Suppressor macrophage (primary cell): Measurements from ENCODE around the gene FBXO9.

Experiments used
- DNase-seq, 4 experiments: peaks; one replicate each; pipeline ENCODE4 v3.0.0-alpha.2; 2020 to 2022
- total RNA-seq, 17 experiments: gene quantifications; one replicate each; lab custom pipeline; 2026; ENCODE audit warnings: mixed read lengths in 6 of 17, inconsistent platforms in 3 of 17; lab: John Stamatoyannopoulos, UW

Gene FBXO9
- 17.8 to 48.5 (median 35.9) reads per million in 17 experiments for total RNA-seq

DNA sequence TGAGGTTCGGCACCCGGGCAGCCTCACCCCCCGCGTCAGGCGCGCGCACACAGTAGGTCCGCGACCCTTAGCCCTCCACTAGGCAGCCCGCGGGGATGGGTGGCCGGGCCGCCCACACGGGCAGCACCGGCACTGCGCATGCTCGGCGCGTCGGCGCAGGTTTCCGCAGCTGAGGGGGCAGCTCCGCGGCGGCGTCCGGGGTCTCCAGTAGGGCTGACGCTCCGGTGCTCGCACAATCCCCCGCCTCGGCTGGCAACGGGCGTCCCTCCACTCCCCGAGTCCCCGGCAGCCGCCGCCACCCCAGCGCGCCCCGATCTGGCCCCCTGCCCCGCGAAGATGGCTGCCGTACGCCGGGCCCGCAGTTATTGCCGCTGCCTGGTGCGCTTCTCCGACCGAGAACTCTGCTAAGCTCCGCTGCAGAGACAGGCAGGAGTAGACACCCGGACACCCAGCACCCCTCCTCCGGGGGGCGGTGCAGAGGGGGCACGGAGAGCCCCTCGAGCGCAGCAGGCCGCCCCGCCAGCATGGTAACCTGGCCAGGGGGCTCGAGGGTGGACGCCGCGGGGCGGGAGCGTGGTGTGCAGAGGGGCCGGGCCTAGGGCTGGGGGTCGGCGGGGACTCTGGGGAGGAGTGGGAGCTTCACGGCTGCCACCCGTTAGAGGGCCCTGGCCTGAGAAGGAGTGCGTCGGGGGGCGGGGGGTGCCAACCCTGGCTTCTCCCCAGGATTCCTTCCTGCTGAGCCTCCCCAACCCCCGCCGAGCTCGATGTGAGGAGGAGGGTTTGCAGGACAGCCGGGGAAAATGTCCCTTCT, at the start of gene FBXO9:
TSS of gene FBXO9 (plus strand) at position 139 of the 811 bp plus-strand sequence. CDS start at position 525, 386 bp downstream.
- DNase-seq: peak; percentile 73 to 89 (median 80)

DNA sequence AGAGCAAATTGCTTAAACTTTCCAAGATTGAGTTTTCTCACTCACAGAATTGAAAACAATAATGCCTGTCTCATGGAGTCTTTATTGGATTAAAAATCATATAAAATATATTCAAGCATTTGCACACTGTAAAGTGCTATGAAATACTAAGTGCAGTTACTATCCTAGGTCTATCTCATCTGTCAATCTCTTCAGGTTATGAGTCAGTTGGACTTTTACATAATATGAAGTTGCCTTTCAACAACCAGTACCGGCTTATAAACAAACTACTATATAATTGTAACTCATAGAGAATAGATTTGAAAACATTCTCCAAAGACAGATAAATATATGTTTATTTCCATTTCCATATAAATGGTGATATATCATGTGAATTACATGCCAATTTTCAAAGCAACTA, 49.7 kb upstream of the FBXO9 start:
- no peak for DNase-seq

DNA sequence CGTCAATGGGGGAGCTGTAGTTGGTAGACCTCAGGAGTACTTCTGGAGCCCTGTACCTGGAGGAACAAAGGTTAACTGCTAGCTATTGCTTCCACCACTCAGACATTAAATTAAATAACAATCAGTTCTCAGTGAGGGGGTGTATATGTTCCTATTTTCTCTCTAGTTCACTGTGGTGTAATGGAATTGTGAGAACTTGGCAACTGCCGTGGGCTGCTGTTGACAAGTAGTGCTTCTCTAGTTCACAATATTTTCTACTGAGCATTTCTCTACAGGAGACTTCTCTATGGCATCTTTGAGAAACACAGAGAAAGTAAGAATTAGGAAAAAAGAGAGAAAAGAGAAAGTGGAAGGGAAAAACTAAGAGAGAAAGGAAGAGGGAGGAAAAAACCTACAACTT, 46.8 kb upstream of the FBXO9 start:
- DNase-seq: peak; percentile 40 to 63 (median 51)

DNA sequence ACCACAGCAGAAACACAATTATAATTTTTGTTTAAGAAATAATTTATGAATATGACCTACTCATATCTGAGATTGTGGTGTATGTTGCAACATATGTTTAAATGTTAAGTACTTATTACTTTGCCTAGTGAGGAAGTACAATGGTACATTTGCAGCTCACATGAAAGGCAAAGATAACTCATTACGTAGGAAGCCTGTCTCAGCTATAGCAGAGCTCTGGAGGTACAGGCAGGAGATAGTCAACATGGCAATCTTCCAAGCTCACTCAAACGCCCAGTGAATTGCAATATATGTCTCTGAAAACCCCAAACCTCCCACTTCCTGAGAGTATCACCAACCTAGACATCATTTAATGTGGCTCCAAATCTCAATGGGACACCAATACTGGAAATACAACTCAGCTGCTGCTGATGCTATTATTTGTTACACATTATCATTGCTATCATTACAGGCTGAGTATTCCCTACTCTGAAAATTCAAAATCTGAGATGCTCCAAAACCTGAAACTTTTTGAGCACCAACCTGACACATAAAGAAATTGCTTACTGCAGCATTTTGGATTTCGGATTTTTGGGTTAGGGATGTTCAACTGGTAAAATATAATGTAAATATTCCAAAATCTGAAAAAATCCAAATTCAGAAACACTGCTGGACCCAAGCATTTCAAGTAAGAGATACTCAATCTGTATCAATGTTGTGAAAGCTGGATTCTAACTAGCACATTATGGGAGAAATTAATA, 45.0 kb upstream of the FBXO9 start:
- DNase-seq: peak; percentile 29 to 77 (median 48)

DNA sequence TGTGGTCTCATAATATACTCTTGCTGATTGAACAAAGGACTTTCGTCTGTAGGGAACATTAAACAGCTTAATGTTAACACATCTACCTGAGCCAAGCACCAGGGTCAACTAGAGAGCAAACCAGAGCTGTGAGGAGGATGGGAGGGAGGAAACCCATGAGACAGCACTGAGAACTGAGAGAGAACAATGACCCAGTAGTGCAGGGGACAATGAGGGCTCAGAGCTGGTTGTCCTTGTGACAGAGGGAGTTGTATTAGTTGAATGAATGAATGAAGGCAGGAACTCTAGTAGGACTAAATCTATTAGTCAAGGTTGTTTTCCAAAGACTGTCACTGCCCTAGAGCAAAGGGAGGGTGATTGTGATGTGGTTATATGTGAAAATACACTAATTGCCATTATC, 41.9 kb upstream of the FBXO9 start:
- DNase-seq: no peak

DNA sequence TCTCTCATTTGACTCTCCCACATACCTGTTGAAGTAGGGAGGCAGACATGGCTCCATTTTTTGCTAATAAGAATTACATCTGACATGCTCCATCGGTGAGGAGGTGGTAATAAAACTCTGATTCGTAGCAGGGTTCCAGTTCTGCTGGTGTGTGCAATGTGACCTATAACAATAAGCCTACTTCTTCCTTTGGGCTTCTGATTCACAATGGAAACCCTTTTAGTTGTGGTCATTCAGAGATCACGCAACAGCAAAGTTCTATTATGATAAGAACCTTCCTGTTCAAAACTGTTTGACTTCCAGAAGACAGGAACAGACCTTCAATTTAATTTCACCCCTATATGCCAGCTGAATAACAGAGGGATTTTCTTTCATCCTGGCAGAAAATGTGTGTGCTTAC, 38.7 kb upstream of the FBXO9 start:
- DNase-seq: peak in 1 of 4 experiments; percentile 13

DNA sequence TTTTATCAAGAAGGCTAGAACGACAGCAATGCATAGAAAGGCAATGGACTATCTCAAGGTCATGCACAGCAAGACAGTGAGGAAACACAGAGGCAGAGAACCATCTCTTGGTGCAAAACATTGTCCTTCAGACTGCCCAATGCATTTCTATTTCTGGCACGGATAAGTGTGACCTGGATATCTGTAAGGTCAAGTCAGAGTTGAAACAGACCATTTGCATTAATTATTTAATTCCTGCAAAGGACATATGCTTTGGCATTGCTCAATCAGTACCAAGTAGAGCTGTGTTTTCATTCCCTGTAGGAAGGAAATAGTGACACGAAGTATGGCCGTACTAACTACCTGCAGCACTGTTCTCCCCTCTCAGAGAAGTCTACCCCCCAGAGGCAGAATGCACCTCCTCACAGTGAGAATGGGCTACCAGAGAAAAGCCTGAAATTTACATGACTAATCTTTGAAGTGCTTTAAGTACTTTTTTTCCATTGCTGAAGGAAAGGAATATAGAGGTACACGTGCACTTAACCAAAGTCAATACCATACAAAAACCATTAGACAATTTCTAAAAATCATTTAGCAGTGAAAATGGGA, 38.0 kb upstream of the FBXO9 start:
- DNase-seq: no peak

DNA sequence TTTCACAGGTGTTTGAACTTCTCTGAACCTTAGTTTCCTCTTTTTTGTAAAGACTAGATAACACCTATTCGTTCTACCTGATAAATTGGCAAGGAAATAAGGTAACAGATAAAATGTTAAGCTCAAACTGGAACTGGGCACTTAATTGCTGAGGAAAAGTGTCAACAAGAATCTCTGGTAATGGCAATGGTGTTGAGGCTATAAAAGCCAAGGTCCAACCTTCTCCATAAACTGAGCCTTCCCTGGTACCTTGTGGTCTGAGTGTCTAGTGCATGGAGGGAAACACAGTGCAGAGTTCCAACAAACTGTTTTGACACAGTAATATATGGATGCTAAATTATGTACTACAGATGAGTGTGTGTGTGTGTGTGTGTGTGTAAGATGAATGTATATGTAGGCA, 36.7 kb upstream of the FBXO9 start:
- DNase-seq: no peak

DNA sequence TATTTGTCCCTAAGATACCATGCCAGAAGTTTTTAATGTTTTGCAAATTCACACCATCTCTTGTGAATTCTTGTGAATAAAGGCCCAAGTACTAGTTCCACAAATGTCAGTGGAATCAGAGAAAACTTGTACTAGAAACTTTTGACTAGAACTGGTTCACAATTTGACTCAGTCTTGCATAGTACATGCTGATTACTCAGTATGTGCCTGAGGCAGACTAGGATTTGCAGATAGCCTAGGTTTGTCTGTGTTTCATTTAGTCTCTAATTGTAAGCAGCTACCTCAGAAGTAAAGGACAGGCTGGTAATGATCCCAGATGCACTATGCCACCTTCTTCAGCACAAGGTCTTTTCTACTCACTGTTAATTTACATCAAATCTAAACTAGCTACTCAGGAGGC, 35.9 kb upstream of the FBXO9 start:
- DNase-seq: no peak

DNA sequence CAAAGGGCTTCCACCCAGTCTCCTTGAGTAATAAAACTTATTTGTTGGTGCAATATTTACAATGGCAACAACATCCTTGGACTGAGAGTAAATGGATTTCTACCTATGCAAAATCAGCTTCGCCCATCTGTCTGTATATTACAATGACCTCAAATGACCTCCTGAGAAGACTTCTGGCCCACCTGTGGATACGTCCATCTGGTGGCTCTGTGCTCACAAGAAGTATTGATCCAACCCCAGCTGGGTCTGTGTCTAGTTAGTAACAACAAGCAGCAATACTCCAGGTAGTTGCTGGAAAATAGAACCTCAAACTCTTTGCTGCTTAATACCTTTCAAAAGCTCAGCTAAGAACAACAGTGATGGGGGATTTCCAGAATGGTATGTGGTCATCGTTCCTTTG, 35.4 kb upstream of the FBXO9 start:
- DNase-seq: no peak

DNA sequence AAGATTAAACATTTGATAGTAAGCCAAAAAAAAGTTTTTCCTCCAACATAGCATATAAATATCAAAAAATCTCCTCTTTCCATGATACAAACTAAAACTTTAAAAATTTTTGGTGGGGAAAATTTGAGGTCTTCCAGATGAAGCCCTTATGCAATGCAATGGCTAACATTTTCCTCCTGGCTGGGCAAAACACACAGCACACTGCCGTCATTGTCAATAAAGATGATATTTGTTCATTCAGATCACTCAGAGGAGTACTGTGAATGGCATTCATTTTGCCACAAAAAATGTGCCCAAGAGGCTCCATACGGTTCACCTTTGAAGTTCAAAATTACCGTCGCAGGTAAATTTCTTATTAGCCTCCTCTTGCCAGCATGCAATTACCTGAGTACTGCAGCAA, 33.9 kb upstream of the FBXO9 start:
- DNase-seq: no peak

DNA sequence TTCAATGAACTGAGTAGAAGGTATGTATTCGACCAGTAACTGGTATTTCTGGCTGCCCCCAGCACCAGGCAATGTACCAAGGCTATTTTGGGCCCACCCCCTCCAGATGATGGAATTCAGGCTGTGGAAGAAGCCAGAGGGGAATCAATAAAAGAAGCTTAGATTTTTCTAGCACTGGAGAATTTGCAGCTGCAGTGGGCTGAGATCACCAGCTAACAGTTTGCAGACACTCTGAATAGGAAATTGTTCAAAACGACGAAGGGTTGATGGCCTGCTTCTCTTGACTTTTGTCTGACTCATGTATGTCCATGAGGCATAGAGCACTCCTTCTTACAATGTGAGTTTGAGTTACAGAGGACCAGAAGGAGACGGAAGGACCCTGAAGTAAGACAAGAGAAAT, 32.4 kb upstream of the FBXO9 start:
- no peak for DNase-seq

DNA sequence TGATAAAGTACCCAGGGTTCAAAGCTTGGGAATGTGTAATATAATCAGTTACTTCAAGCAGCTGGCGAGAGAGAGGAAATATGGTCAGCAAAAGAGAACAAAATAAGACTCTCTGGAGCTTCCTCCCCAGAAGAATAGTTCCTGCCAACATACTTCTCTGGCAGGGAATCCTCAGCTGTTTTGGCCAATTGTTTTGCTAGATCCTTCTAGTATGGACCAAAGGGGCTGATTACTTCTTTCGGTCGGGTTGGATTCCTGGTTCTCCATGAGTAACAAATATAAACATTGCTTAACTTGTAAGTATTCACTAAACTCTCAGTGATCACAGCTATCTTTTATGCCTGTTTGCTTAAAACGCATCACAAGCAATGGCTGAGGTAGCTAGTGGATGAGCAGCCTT, 31.4 kb upstream of the FBXO9 start:
- DNase-seq: no peak

DNA sequence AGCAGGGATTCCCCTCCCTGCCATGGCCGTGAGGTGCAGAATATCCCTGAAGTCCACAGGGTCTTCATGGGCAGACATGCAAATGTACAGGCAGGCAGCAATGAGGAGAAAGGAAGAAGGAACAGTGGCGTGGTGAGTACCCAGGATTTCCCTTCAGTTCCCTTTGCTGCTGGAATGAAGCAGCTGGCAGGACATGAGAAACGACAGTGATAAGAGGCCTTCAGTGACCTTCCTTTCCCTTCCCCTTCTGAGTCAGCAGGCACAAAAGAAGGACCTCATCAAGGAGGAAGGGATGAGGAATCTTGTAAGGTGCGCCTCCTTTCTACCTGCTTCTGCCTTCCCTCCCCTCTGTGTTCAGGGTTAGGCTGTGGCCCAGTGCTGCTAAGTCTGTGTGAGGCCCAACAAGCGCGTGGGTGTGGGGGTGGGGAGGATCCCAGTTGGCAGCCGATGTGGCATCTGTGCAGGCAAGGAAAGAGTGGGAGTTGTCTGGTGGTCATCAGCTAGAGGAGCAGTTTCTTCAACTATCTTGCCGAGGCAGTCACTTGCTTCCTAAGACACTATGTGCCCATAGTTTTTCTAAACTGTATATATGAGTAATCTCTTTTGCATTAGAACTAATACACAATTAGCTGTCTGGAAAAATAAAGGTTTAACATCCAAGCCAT, 29.5 kb upstream of the FBXO9 start:
- peak in 2 of 4 experiments; percentile 13 to 22 for DNase-seq

DNA sequence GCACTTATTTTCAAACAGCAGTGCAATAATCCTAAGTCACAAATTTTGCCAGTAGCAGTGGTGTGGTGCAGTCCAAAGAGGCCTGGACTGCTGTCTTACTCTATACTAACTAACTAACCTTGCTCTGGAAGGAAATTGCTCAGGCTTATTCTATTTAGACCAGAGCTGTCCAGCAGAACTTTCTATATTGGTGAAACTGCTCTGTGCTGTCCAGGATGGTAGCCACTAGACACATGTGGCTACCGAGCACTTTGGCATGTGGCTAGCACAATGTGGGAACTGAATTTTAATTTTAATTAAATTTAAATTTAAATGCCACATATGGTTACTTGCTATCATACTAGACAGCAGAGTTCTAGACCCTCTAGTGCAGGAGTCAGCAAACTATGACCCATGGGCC, 27.1 kb upstream of the FBXO9 start:
- no peak for DNase-seq

DNA sequence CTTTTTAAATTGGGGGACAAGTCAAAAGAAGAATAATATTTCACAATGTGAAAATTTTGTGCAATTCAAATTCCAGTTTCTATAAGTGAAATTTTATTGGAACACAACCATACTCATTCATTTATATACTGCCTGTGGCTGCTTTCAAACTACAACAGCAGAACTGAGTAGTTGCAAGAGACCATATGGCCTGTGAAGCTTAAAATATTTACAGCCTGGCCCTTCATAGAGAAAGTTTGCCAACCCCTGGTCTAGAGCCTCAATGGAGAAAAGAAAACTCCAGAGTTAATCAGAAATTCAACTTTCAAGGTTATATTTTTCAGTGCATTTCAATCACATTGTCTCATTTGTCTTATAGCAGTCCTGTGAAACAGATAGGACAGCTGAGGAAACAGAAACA, 26.6 kb upstream of the FBXO9 start:
- no peak for DNase-seq

DNA sequence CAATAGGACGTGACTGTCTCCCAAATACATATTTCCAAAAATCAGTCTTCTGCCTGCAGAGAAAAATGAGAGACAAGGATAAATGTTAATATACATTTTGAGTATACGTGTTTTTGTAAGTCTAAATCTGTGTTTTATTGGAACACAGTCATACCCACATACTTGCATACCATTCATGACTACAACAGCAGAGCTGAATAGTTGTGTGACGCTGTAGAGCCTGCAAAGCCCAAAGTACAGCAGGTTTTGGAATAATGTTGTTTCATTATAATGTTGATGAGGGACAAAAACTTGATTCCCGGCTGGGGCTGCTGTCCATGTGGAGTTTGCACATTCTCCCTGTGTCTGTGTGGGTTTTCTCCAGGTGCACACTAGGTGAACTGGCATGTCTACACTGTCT, 23.8 kb upstream of the FBXO9 start:
- no peak for DNase-seq

DNA sequence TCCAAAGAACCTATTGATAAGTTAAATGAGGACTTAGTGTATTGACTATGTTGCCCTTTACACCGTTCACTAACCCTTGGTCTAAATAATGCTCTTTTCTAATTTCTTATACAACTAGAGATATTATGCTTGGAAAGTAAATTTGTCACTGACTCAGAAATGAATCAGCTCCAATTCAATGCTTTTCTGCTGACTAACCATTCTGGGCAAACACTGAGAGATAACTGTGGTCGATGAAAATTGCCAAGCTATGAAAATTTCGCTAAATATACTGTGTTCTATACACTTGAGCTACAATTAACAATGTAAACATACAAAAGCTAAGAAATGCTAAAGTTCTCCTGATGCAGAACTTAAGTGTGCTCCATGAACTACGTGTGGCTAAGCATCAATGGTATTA, 23.1 kb upstream of the FBXO9 start:
- no peak for DNase-seq

DNA sequence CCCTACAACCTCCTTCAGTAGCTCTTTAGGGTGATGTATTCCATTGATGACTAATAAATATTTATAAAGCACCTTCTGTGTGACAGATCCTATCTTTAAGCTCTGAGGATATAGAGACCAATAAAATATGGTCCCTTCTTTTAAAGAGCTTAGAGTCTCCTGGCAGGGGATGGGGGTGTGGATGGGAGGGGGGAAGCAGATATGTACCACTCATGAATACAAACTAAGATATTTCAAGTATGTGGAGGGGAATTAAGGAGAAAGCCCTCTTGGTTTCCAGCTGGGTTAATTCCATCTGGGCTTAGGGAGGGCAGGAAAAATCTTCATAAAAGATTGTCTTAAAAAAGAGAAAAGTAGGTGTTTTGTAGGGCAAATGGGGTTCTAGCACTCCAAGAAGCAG, 21.6 kb upstream of the FBXO9 start:
- no peak for DNase-seq

DNA sequence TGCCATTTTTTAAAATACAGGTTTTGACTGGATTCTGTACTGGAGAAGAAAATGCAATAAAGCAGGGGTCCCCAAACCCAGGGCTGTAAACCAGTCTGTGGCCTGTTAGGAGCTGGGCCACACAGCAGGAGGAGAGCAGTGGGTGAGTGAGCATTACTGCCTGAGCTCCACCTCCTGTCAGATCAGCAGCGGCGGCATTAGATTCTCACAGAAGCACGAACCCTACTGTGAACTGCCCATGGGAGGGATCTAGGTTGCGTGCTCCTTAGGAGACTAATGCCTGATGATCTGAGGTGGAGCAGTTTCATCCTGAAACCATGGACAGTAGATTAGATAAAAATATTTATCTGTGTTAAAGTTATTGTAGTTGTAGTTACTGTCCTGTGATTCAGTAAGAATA, 21.1 kb upstream of the FBXO9 start:
- no peak for DNase-seq

DNA sequence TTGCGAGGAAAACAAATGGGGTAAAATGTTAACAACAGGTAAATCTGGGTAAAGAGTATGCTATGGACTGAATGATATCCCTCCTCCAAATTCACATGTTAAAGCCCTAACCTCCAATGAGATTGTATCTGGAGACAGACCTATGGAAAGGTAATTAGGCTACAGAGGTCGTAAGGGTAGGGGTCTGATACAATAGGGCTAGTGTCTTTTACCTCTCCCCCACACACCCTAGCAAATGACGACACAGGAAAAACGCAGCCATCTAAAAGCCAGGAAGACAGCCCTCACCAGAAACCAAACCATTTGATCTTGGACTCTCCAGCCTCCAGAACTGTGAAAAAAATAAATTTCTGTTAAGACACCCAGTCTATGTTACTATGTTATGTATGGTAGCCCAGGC, 20.6 kb upstream of the FBXO9 start:
- DNase-seq: no peak

DNA sequence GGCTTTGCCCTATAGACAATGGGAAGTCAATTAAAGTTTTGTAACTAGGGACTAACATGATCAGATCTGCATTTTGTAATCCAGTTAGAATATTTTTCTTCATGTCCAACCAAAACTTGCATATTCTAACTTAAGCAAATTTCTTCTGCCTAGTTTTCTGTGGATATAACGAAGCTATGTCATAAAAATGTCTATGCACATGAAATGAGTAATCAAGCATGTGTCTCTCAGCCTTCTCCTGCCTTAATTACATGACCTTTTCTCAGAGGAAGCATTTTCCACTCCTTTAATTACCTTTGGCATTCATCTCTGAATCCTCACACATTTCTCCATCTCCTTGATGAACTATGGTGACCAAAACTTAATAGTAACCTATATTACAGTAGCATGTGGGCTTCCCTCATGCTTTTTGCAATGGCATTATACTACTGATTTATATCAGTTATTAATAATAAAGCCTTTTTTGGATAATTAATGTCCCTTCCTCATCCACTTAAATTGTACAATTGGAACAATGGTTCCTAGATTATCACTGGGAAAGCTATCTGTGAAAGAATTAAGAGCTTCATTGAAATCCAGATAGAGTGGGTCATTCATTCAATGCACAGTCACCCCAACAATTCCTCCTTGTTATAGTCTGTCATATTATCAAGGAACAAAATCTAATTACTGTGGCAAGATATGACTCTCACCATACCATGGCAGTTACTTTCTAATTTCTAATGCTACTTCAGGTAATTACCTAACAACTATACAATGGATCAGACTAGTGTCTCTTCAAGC, 19.1 kb upstream of the FBXO9 start:
- no peak for DNase-seq
